NCI-H226 (cell line): ENCODE measurements around the gene RNASEH2A.

ENCODE experiments used
- DNase-seq: peaks from one replicate; pipeline ENCODE4 v3.0.0-alpha.2; 2015

The RNASEH2A gene

DNA sequence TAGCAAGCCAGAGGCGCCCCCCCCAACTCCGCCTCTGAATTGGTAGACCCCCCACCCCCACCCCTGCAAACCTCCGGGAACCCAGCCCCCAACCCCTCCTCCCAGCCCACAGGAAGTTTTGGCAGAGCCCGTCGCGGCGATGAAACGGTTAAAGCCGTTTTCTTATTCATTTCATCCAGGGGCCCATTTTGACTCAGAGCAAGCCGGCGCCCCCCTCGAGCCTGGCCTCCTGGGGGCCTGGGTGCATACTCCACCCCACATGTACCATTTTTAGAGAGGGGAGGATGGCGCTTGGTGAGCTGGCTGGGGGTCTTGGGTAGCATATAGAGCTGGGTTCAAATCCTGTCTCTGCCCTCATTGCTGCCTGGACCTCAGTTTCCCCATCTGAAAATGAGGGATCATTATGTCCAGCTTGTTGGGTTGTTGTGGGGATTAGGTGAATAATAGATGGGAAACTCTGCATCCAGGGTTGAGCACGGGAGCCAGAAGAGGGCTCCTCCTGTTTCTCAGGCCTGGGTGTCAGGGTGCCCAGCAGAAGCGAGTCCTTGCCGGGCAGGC lies 23.0 kb upstream of the RNASEH2A start:
- DNase-seq, result no peak

DNA sequence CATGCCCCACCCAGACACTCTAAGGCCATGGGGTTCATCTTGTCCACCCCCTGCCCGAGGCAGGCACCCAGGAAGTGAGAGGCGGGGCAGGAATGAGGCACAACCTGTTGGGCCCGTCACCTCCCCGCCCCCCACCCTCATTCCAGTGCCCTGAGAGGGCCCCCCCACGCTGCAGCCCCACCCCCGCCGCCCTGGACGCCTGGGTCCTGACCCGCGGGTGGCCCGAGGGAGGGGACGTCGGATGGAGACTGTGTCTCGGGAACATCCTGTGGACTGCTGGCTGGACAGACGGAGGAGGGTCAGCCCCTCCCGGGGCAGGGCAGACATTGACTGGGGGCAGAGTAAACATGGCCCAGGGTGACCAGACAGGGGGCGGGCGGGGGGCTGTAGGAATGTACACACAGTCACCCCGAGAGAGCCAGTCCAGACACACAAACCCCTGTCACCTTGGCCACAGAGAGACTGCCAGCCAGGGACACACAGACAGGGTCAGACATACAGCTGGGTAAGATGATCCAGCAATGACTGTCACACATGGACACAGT lies 22.5 kb upstream of the RNASEH2A start:
- no peak for DNase-seq

DNA sequence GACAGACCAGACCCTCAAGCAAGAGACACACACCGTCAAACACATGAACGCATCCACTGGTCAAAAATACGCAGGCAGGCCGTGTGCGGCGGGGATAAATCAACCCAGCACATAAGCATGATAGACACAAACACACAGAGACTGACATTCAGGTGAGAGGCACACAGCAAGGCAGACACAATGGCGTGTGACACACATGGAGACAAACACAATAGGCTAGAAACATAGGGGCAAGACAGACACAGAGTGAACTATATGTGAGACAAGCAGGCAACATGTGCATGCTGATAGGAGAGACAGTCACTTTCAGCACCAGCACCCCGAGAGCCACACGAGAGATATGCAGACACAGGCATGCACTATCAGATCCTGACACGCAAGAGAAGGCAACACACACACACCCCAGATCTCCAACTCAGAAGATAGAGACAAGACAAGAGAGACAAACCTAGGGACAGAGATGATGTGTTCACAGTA lies 22.0 kb upstream of the RNASEH2A start:
- no peak for DNase-seq

DNA sequence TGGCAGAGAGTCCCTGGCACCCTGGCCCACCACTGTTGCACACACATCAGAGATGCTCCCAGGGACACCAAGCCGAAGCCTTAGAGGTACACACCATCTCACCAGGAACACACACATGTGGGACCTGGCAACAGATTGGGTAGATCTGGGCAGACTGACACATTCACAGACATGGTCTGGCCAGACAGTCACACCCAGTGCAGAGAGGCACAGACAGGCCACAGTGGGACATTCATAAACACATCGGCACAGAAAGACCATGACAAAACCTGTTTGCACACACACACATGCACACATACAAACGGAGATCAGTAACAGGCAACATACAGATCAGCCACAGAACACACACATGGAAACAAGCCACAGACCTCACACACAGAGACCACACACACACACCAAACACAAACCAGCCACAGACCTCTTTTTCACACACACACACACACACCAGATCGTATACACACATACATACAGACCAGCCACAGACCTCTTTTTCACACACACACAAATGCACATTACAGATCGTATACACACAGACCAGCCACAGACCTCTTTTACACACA lies 21.4 kb upstream of the RNASEH2A start:
- DNase-seq, result no peak

DNA sequence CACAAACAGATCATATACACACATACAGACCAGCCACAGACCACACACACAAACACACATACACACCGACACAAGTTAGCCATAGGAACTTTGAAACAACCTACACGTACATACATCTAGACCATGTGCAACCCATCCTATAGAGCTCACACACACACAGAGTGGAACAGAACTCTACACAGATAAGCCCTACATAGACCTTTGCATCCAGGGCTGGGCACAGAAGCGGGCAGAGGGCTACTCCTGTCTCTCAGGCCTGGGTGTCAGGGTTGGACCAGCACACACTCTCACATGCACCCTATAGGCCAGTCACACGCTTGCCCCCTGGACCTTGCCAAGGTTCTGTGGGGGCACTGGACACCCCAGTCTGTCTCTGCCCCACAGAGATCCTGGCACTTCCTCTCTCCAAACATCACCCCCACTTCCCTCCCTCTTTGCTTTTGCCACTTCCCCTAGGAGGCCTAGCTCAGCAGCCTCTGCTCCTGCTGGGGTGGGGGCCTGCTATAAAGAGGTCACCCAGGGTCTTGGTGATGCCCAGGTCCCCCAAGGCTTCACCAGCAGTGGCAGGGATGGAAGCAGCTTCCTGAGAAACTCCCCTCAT lies 20.9 kb upstream of the RNASEH2A start:
- no peak for DNase-seq

DNA sequence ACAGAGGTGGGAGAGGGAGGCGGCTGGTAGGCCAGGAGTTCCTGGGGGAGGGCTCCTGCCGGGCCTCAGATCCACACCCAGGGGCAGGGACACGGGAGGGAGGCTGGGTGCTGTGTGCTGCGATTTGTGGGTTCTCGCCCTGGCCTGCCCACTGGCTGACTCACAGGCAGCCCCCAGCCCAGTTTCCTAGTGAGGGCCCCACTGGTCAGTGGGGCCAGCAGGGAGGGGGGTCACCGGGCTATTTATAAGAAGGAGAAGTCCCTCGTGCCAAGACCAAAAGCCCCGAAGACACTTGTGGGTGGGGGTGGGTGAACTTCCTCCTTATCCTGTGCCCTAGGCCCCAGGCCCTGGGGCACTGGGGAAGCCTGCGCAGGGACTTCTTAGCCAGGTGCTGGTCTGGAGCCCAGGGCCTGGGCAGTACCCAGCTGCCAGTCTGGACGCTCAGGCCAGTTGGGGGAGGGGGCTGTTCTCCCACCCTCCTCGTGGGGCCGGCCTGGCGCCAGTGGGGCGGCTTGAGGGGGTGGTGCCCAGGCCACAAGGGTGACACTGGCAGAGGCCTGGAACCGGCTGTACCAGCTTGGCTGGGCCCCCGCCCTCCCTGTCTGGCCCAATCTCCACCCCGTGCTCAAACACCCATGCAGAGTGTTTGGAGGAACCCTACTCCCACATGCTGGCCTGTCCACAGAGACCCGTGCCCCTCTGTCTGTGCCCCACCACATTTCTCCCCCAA lies 20.1 kb upstream of the RNASEH2A start:
- DNase-seq, result no peak

DNA sequence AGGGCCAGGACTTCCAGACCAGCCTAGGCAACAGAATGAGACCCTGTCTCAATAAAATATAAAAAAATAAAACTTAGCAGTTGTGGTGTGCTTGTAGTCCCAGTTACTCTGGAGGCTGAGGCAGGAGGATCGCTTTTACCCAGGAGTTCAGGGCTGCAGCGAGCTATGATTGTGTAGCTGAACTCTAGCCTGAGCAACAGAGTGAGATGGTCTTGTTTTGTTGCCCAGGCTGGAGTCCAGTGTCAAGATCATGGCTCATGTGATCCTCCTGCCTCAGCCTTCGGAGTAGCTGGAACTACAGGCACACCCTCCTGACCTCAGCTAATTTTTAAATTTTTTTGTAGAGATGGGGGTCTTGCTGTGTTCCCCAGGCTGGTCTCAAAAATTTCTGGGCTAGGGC lies 19.4 kb upstream of the RNASEH2A start:
- DNase-seq, result no peak

DNA sequence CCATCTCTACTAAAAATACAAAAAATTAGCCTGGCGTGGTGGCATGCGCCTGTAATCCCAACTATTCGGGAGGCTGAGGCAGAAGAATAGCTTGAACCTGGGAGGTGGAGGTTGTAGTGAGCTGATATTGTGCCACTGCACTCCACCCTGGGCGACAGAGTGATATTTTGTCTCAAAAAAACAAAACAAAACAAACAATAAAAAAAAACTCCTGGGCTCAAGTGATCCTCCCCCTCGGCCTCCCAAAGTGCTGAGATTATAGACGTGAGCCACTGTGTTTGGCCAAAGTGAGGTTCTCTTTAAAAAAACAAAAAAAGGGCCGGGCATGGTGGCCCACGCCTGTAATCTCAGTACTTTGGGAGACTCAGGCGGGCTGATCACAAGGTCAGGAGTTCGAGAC lies 18.9 kb upstream of the RNASEH2A start:
- DNase-seq, result no peak

DNA sequence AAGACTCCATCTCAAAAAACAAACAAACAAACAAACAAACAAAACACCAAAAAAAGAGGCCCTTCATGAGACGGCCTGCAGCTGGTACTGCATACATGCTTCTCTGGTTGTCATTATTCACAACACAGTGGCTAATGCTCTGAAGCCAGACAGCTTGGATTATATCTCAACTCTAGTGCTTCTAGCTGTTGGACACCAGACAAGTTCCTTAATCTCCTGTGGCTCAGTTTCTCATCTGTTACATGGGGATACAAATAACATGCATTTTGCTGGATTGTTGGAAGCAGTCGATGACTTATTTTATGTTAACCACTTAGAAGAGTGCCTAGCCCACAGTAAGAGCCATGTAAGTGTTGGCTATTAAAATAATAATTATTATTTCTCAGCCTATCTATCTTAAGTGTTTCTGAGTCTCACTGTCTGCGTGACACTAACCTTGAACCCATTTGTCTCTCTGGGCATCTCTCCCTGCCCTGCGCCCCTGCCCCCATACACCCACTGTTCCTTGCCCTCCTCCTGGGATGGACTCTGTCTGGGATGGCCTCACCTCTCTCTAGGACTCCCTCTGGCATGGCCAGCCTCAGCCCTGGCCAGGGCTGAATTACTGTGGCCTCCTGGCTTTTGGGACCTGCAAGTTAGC lies 18.2 kb upstream of the RNASEH2A start:
- no peak for DNase-seq

DNA sequence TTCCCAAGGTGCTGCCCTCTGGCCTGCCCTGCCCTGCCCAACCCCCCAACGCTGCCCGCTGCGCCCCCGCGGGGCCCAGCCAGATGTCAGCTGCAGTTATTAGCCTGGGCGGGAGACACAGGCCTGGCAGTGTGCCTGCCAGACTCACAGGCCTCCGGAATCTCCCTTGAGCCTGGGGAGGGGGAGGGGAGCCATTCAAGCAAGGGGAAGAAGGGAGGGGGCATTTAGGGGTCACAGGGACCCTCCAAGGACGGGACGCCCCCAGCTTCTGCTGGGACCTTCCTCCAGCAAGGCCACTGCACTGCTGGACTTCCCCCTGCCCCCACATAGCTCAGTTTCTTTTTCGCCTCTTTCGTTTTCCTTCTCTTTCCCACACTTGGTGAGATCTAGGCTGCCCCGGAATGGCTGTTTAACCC lies 17.7 kb upstream of the RNASEH2A start:
- DNase-seq, result peak; percentile 49

DNA sequence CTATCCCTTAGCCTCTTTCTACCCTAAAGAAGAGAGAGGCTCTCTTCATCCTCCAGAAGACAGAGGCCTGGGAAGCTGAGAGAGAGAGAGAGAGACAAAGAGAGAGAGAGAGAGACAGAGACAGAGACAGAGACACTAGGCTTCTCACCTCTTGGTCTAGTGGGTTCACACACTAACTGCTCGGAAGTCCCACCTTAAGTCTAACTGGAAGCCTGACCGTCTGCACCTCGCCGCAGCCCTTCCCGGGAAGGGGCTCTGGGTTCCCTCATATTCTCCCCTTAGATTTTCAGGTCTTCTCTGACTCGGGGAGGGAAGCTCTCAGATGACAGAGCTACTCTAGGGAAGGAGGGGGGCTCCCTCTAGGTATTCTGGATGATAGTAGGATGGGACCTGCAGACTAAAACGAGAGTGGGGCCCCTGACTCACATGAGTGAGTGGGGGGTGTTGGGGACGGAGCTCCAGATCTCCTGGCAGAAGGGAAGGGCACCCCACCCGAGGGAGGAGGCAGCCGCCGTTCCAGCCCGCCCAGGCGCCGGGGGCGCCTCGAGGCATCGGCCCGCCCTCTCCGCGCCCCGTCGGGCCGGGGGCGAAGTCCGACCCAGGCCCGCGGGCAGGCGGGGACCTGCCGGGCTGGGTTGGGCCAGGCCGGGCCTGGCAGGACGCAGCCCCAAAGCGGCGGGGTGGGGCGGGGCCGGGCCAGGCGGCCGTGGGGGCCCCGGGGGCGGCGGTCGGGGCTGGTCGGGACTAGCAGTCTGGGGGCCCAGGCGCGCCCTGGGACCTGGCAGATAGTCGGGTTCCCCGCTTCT lies 17.1 kb upstream of the RNASEH2A start:
- DNase-seq, result no peak

DNA sequence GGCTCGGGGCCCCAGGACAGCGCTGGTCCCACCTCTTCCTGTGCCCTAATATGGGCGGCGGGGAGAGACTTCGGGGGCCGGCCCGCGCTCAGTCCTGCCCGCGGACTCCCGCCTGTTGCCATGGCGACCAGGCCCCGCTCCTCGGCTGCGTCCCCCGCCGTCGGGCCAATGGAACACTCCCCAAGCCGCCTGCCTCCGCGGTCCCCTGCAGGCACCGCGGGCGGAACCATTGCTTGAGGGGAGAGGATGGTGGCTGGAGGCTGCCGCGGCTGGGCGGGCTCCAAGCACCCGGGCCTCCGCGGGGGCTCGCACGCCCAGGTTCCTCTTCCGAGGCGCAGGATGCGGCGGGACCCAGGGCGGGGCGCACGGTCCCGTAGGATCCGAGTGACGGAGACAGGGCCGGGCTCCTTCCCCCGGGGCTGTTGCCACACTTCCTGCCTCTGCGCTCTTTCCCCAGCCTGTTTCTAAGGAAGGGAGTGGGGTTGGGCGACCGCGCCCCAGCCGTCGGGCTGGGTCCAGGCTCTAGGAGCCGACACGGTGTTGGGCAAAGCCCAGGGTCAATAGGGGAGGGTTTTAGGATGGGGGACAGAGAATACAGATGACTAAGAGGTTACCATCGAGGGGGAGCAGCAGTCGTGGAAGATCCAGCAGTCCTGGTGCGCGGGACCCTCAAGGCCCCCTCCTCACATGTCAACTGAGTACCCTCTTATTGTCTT lies 16.3 kb upstream of the RNASEH2A start:
- DNase-seq, result peak; percentile 91

DNA sequence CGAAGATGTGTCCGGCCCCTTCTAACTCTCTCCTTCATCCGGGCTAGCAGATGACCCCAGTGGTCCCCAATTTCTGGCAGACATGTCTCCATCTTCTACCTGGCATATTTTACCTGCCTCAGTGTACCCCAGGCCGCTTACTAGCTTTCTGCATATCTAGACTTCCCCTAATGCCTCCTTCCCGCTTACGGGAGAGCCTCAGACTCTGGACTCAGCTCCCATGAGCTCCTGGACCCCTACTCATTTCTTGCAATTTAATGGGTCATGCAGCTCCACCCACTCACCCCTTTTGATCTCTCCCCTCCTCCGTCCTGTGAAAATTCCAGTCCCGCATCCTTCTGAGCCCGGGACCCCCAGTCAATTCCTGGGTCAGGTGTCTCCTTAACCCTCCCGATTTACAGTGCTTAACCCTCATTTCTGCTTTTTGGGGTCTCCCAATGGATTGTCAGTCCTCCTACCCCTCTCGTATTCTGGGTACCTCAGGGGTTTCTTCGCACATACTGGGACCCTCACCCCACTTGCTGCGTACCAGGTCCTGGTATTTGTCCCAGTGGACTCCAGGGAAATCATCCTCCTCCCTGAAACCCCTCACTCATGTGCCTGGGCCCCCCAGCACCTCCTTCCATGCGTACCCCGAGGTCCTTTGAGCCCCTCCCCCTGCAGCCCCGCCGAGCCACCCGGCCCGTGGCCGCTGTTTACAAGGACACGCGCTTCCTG lies 15.6 kb upstream of the RNASEH2A start:
- DNase-seq, result no peak

DNA sequence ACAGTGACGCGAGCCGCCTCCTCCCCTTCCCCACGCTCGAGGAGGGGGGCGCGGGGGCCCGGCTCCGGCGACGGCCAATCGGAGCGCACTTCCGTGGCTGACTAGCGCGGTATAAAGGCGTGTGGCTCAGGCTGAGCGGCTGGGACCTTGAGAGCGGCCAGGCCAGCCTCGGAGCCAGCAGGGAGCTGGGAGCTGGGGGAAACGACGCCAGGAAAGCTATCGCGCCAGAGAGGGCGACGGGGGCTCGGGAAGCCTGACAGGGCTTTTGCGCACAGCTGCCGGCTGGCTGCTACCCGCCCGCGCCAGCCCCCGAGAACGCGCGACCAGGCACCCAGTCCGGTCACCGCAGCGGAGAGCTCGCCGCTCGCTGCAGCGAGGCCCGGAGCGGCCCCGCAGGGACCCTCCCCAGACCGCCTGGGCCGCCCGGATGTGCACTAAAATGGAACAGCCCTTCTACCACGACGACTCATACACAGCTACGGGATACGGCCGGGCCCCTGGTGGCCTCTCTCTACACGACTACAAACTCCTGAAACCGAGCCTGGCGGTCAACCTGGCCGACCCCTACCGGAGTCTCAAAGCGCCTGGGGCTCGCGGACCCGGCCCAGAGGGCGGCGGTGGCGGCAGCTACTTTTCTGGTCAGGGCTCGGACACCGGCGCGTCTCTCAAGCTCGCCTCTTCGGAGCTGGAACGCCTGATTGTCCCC lies 14.9 kb upstream of the RNASEH2A start, which contains the start of gene JUNB:
Gene JUNB (plus strand): TSS at position 142 of the 706 bp plus-strand sequence. CDS start 286 bp downstream, at position 428.
- DNase-seq, result peak; percentile 95

DNA sequence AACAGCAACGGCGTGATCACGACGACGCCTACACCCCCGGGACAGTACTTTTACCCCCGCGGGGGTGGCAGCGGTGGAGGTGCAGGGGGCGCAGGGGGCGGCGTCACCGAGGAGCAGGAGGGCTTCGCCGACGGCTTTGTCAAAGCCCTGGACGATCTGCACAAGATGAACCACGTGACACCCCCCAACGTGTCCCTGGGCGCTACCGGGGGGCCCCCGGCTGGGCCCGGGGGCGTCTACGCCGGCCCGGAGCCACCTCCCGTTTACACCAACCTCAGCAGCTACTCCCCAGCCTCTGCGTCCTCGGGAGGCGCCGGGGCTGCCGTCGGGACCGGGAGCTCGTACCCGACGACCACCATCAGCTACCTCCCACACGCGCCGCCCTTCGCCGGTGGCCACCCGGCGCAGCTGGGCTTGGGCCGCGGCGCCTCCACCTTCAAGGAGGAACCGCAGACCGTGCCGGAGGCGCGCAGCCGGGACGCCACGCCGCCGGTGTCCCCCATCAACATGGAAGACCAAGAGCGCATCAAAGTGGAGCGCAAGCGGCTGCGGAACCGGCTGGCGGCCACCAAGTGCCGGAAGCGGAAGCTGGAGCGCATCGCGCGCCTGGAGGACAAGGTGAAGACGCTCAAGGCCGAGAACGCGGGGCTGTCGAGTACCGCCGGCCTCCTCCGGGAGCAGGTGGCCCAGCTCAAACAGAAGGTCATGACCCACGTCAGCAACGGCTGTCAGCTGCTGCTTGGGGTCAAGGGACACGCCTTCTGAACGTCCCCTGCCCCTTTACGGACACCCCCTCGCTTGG lies 14.1 kb upstream of the RNASEH2A start:
- DNase-seq, result peak; percentile 51

DNA sequence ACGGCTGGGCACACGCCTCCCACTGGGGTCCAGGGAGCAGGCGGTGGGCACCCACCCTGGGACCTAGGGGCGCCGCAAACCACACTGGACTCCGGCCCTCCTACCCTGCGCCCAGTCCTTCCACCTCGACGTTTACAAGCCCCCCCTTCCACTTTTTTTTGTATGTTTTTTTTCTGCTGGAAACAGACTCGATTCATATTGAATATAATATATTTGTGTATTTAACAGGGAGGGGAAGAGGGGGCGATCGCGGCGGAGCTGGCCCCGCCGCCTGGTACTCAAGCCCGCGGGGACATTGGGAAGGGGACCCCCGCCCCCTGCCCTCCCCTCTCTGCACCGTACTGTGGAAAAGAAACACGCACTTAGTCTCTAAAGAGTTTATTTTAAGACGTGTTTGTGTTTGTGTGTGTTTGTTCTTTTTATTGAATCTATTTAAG lies 13.5 kb upstream of the RNASEH2A start:
- no peak for DNase-seq

DNA sequence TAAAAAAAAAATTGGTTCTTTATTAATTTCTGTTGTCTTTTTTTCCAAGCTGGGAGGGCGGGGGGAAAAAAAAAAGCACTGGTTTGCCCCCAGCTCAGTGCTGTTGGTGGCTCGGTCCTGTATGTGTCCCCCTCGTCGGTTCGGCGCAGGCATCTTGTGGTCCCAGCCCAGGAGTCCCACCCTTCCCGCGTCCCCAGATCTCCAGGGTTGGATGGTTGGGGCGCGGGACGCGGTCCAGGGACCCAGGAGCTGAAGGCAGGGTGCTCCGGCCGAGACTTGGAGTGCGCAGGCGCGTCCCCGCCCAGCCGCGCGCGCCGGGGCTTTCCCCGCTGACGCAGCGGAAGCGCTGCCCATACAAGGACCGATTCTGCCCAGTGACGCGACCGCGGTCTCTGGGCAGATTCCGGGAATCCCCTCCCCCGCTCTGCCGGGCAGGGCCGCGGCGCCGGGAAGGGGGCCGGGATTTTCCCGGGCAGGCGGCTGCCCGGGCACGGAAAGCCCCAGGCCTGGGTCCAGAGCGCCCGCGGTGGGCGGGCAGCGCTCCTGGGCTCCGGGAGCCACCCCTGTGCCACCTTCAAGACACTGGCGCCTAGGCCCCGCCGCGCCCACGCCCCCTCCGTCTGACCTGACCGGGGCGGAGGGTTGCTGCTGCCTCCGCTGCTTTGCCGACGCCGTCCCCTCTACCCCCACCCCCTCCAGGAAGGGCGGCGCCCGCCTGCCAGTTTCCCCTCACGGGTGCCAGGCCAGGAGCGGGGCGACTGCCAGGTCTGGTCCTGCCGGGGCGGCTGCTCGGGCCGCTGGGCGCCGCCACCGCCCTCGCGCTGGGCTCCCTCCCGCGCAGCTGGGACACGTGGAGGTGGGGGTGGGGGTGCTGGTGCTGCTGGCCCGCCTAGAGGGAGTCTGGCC lies 12.8 kb upstream of the RNASEH2A start:
- peak; percentile 85 for DNase-seq
